KMS-11 (cell line): ENCODE results near the gene KRT39.
"Not testable (repeated sequence)": the region's sequence is repeated elsewhere in the genome, so short reads cannot be mapped to it uniquely, and the experiment has no call there.

Experiments used
- H2AFZ ChIP-seq: fragments of 200-600 bp; sonication (generic); 2 replicates; pipeline ENCODE4 v1.6.1; 2016; ENCODE audit warnings: antibody characterized with exemption, mixed run types, low read depth
- H3K27ac ChIP-seq: fragments of 200-600 bp; sonication (generic); 2 replicates; pipeline ENCODE4 v1.6.1; 2016; ENCODE audit warnings: mild to moderate bottlenecking, mixed run types
- H3K27me3 ChIP-seq: fragments of 200-600 bp; sonication (generic); 2 replicates; pipeline ENCODE4 v1.6.1; 2017; ENCODE audit warnings: mild to moderate bottlenecking, low read depth, mixed run types, moderate library complexity; ENCODE audit not compliant: insufficient read depth
- H3K36me3 ChIP-seq: fragments of 200-600 bp; sonication (generic); 2 replicates; pipeline ENCODE4 v1.6.1; 2017; ENCODE audit warnings: mild to moderate bottlenecking, mixed run types; ENCODE audit not compliant: insufficient read depth
- H3K4me1 ChIP-seq: fragments of 200-600 bp; sonication (generic); 2 replicates; pipeline ENCODE4 v1.6.1; 2016; ENCODE audit warnings: mild to moderate bottlenecking, low read depth, mixed run types; ENCODE audit not compliant: poor library complexity, severe bottlenecking
- H3K4me2 ChIP-seq: fragments of 200-600 bp; sonication (generic); 2 replicates; pipeline ENCODE4 v1.7.0; 2016; ENCODE audit warnings: mild to moderate bottlenecking, mixed run types
- H3K4me3 ChIP-seq: fragments of 200-600 bp; sonication (generic); IDR thresholded peaks from 2 replicates; pipeline ENCODE4 v1.6.1; 2017; ENCODE audit warnings: low read depth, low read length, mixed read lengths; ENCODE audit not compliant: insufficient read depth
- H3K79me2 ChIP-seq: fragments of 200-600 bp; sonication (generic); 2 replicates; pipeline ENCODE4 v1.6.1; 2016; ENCODE audit warnings: low read depth, mixed run types; ENCODE audit not compliant: insufficient read depth
- H3K9ac ChIP-seq: fragments of 200-600 bp; sonication (generic); 2 replicates; pipeline ENCODE4 v1.6.1; 2016; ENCODE audit warnings: mild to moderate bottlenecking, mixed run types
- H4K20me1 ChIP-seq: fragments of 200-600 bp; sonication (generic); 2 replicates; pipeline ENCODE4 v1.6.1; 2016; ENCODE audit warnings: mild to moderate bottlenecking, mixed run types; ENCODE audit not compliant: insufficient read depth
- TF ChIP-seq, protein P1 (sequence below): fragments of 200-600 bp; sonication (generic); conservative IDR thresholded peaks from 2 replicates; pipeline ENCODE4 v1.6.1; 2017; ENCODE audit warnings: low read depth, mild to moderate bottlenecking, antibody characterized with exemption, low read length, moderate library complexity, mixed read lengths

Gene KRT39

DNA sequence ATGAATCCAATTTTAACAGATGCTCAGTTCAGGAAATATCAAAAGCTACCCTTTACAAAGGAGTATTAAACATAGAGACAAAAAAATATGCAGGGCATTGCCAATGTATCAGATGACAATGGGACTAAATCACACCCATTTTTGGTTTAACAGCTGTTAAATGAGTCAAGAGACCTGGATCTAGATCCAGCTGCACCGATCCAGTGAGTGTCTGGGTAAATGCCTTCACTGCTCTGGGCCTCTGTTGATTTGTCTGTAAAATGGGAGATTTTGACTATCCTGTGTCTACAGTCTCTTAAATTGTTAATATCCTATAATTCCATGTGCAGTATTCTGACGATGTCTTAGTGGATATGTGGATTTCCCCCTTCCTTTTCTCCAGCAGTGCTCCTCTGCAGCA, 45.7 kb downstream of the KRT39 start:
- H3K4me2 ChIP-seq, result no peak overlapping the region

DNA sequence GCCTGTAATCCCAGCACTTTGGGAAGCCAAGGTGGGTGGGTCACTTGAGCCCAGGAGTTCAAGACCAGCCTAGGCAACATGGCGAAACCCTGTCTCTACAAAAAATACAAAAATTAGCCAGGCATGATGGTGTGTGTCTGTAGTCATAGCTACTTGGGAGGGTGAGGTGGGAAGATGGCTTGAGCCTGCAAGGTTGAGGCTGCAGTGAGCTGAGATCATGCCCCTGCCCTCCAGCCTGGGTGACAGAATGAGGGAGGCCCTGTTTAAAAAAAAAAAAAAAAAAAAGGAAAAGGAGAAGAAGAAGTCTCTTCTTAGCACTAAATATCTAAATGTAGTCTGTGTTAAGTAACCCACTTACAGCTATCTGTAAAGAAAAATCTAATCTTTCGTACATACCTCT, 49.6 kb downstream of the KRT39 start:
- not testable (repeated sequence) for H4K20me1 ChIP-seq, H3K27ac ChIP-seq, H3K4me2 ChIP-seq, H3K79me2 ChIP-seq, H2AFZ ChIP-seq, H3K27me3 ChIP-seq, H3K4me3 ChIP-seq, H3K9ac ChIP-seq, H3K4me1 ChIP-seq, H3K36me3 ChIP-seq

More for the DNA sequence above, 45.7 kb downstream of the KRT39 start:
- no peak overlapping the region for H3K27ac ChIP-seq
- H3K9ac ChIP-seq, result no peak overlapping the region
- no peaks in the 10 kb centered on the region for H4K20me1 ChIP-seq
- no peaks in the 10 kb centered on the region for H3K27me3 ChIP-seq
- H2AFZ ChIP-seq, result no peak overlapping the region
- no peak overlapping the region for H3K4me3 ChIP-seq
- H3K4me1 ChIP-seq, result no peaks in the 10 kb centered on the region
- TF ChIP-seq, protein P1, sequence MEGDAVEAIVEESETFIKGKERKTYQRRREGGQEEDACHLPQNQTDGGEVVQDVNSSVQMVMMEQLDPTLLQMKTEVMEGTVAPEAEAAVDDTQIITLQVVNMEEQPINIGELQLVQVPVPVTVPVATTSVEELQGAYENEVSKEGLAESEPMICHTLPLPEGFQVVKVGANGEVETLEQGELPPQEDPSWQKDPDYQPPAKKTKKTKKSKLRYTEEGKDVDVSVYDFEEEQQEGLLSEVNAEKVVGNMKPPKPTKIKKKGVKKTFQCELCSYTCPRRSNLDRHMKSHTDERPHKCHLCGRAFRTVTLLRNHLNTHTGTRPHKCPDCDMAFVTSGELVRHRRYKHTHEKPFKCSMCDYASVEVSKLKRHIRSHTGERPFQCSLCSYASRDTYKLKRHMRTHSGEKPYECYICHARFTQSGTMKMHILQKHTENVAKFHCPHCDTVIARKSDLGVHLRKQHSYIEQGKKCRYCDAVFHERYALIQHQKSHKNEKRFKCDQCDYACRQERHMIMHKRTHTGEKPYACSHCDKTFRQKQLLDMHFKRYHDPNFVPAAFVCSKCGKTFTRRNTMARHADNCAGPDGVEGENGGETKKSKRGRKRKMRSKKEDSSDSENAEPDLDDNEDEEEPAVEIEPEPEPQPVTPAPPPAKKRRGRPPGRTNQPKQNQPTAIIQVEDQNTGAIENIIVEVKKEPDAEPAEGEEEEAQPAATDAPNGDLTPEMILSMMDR, result no peak
- H3K79me2 ChIP-seq, result no peaks in the 10 kb centered on the region
- no peaks in the 10 kb centered on the region for H3K36me3 ChIP-seq

GRCh38 chr17:40916366-40916765, 50.4 kb downstream of the KRT39 start:
- Histone ChIP-seq H3K27ac (no peak overlapping the region), H3K4me2 (no peak overlapping the region)

GRCh38 chr17:40915721-40916256, 51.0 kb downstream of the KRT39 start:
- Histone ChIP-seq H3K27me3 (no peaks in the 10 kb centered on the region), H3K36me3 (no peaks in the 10 kb centered on the region), H3K4me1 (no peaks in the 10 kb centered on the region), H4K20me1 (no peaks in the 10 kb centered on the region), H3K4me3 (no peak overlapping the region), H2AFZ (no peak overlapping the region), H3K4me2 (no peak overlapping the region), H3K9ac (no peak overlapping the region), H3K79me2 (no peaks in the 10 kb centered on the region), H3K27ac (no peak overlapping the region)
- TF ChIP-seq, protein P1, result no peak

More at GRCh38 chr17:40916366-40916765, 50.4 kb downstream of the KRT39 start:
- Histone ChIP-seq H2AFZ (no peak overlapping the region), H4K20me1 (no peaks in the 10 kb centered on the region), H3K36me3 (no peaks in the 10 kb centered on the region), H3K27me3 (no peaks in the 10 kb centered on the region), H3K4me1 (no peaks in the 10 kb centered on the region), H3K4me3 (no peak overlapping the region), H3K79me2 (no peaks in the 10 kb centered on the region), H3K9ac (no peak overlapping the region)
- TF ChIP-seq, protein P1, result no peak

- TF ChIP-seq, protein P1, result no peak
- no peak overlapping the region for H3K27ac ChIP-seq
- H3K36me3 ChIP-seq, result no peaks in the 10 kb centered on the region
- no peaks in the 10 kb centered on the region for H4K20me1 ChIP-seq
- H3K27me3 ChIP-seq, result no peaks in the 10 kb centered on the region
- no peak overlapping the region for H3K4me3 ChIP-seq
- H3K4me1 ChIP-seq, result no peaks in the 10 kb centered on the region
- no peak overlapping the region for H3K4me2 ChIP-seq
- H2AFZ ChIP-seq, result no peak overlapping the region
- no peak overlapping the region for H3K9ac ChIP-seq
- H3K79me2 ChIP-seq, result no peaks in the 10 kb centered on the region
Observed at GRCh38 chr17:40915199-40915661, 51.5 kb downstream of the KRT39 start.
